GM21423 (cell line): ENCODE data around the gene FEM1A.
"Not testable (repeated sequence)": the region's sequence is repeated elsewhere in the genome, so short reads cannot be mapped to it uniquely, and the experiment has no call there.

Experiments used
- ATAC-seq: cut with Tn5 transposase; IDR thresholded peaks from one replicate; pipeline ENCODE4 v1.9.1; 2021; ENCODE audit warnings: mild to moderate bottlenecking, moderate library complexity; ENCODE audit not compliant: unreplicated experiment

The FEM1A gene

GRCh38 chr19:4845975-4846374 lies 54.4 kb downstream of the FEM1A start:
- ATAC-seq, result not testable (repeated sequence)

- no peak for ATAC-seq
Observed at GRCh38 chr19:4847190-4847973, 55.8 kb downstream of the FEM1A start.

DNA sequence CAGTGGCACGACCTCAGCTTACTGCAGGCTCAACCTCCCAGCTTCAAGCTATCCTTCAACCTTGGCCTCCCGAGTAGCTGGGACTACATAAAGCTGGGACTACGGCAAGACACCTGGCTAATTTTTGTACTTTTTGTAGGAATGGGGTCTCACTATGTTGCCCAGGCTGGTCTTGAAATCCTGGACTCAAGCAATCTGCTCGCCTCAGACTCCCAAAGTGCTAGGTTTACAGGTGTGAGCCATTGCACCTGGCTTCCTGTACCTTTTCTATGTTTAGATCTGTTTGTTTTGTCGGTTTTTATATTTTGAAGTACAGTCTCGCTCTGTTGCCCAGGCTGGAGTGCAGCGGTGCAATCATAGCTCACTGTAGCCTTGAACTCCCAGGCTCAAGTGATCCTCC lies 57.5 kb downstream of the FEM1A start:
- no peak for ATAC-seq
